ENCODE results near the gene PSG3. TPM values are rescaled to one million over a fixed set of nuclear protein-coding genes. Genes with fewer than 3 reads are reported as not detected.
"Not testable (repeated sequence)": the region's sequence is repeated elsewhere in the genome, so short reads cannot be mapped to it uniquely, and the experiment has no call there.

The PSG3 gene
- total RNA-seq, 1 experiment from 2014 or later, result not detected

GRCh38 chr19:42760954-42761923 is 21.0 kb upstream of the PSG3 start:
- H3K27ac ChIP-seq (ENCODE audit: insufficient read length, low read depth, low read length), result not testable (repeated sequence)

More at GRCh38 chr19:42760954-42761923, 21.0 kb upstream of the PSG3 start:
- H3T11ph ChIP-seq (ENCODE audit: low read length); H2AK5ac ChIP-seq (ENCODE audit: insufficient read length, low read length); H3K23ac ChIP-seq (ENCODE audit: insufficient read length, low read depth, low read length); H3K79me2 ChIP-seq (ENCODE audit: insufficient read depth, low read length); H3K18ac ChIP-seq (ENCODE audit: insufficient read length, low read depth, low read length); H2BK20ac ChIP-seq (ENCODE audit: low read depth, low read length, poor library complexity, severe bottlenecking); H3K4ac ChIP-seq (ENCODE audit: low read depth, low read length); H3K27me3 Mint-ChIP-seq (ENCODE audit: low read depth); H2BK120ac ChIP-seq (ENCODE audit: low read depth, low read length, poor library complexity, severe bottlenecking); DNase-seq; H3K79me1 ChIP-seq (ENCODE audit: insufficient read depth, low read depth, low read length, poor library complexity, severe bottlenecking); H3K4me1 ChIP-seq (ENCODE audit: insufficient read depth, low read length); H3K56ac ChIP-seq (ENCODE audit: insufficient read length, low read depth, low read length); H3K14ac ChIP-seq (ENCODE audit: insufficient read depth, low read length); H3K4me1 Mint-ChIP-seq; H2AFZ ChIP-seq (ENCODE audit: low read length); H3K4me2 ChIP-seq (ENCODE audit: insufficient read depth, insufficient read length, low read length); H3K27me3 ChIP-seq (ENCODE audit: insufficient read depth, low read length); H3K9ac ChIP-seq (ENCODE audit: extremely low read depth, insufficient read length, low read length); H4K91ac ChIP-seq (ENCODE audit: insufficient read length, low read depth, low read length); H2BK15ac ChIP-seq (ENCODE audit: low read depth, low read length); H4K20me1 ChIP-seq (ENCODE audit: control insufficient read depth, insufficient read depth, insufficient read length); H3K23me2 ChIP-seq (ENCODE audit: insufficient read length, low read depth, low read length, poor library complexity, severe bottlenecking); H4K8ac ChIP-seq (replicated peaks; ENCODE audit: insufficient read length, low read depth, low read length); H2BK5ac ChIP-seq (ENCODE audit: insufficient read length, low read length); H4K5ac ChIP-seq (ENCODE audit: insufficient read length, low read depth, low read length); H2BK12ac ChIP-seq (ENCODE audit: insufficient read length, low read depth, low read length); H3K4me3 Mint-ChIP-seq; H3K27ac Mint-ChIP-seq: not testable (repeated sequence)
- peaks cover 7 to 17% (median 10%) of the 10 kb centered on the region in 3 experiments for H3K36me3 Mint-ChIP-seq (ENCODE audit: insufficient read depth in 1 of 3, low read depth in 3 of 3)
- no CpG with 5 or more reads among the region's 7 CpGs for WGBS (ENCODE audit: extremely low coverage, insufficient read length, low lambda C conversion rate)
- peaks cover 78 to 82% of the 10 kb centered on the region in 2 experiments for H3K9me3 Mint-ChIP-seq
- peaks cover 26% of the 10 kb centered on the region for H3K9me3 ChIP-seq (ENCODE audit: control insufficient read depth, low read depth, low read length)

Measured in H9 (cell line).